HUES48 (cell line): ENCODE measurements around the gene APOBEC3F.

ENCODE experiments used
- H3K27ac ChIP-seq: one replicate; pipeline ENCODE4 v1.7.0; 2013; ENCODE audit warnings: low read depth, low read length, inconsistent platforms
- H3K27me3 ChIP-seq: 2 replicates; pipeline ENCODE4 v1.6.1; 2013; ENCODE audit warnings: mild to moderate bottlenecking, low read length; ENCODE audit not compliant: control insufficient read depth, insufficient read depth
- H3K36me3 ChIP-seq: 2 replicates; pipeline ENCODE4 v1.6.1; 2013; ENCODE audit warnings: low read length; ENCODE audit not compliant: control insufficient read depth, insufficient read depth
- H3K4me1 ChIP-seq: 2 replicates; pipeline ENCODE4 v1.6.1; 2013; ENCODE audit warnings: mild to moderate bottlenecking, low read length; ENCODE audit not compliant: control insufficient read depth, insufficient read depth
- H3K4me3 ChIP-seq: 2 replicates; pipeline ENCODE4 v1.5.1; 2013; ENCODE audit warnings: mild to moderate bottlenecking, low read depth, low read length
- H3K9ac ChIP-seq: 2 replicates; pipeline ENCODE4 v1.6.1; 2013; ENCODE audit warnings: mild to moderate bottlenecking, low read depth, low read length, moderate library complexity
- H3K9me3 ChIP-seq: 2 replicates; pipeline ENCODE4 v1.6.1; 2013; ENCODE audit warnings: low read length; ENCODE audit not compliant: control insufficient read depth, insufficient read depth

Gene APOBEC3F

GRCh38 chr22:39097098-39098020, 56.7 kb downstream of the APOBEC3F start, which contains the start of gene APOBEC3H:
TSS of gene APOBEC3H (plus strand) at chr22:39097244. CDS start at chr22:39100279, 3,035 bp downstream.
- Histone ChIP-seq H3K27me3 (no peaks in the 10 kb centered on the region), H3K27ac (no peak within 1 kb of the TSS), H3K36me3 (no peaks in the 10 kb centered on the region), H3K4me1 (peaks cover 23% of the 10 kb centered on the region; the same call in 1 of the 2 replicates), H3K9ac (no peak within 1 kb of the TSS), H3K4me3 (no peak within 1 kb of the TSS), H3K9me3 (no peaks in the 10 kb centered on the region)

- Histone ChIP-seq H3K27me3 (no peaks in the 10 kb centered on the region), H3K4me1 (peaks cover 23% of the 10 kb centered on the region; the same call in 1 of the 2 replicates), H3K9ac (no peak overlapping the region), H3K9me3 (no peaks in the 10 kb centered on the region), H3K4me3 (no peak overlapping the region), H3K27ac (no peak overlapping the region), H3K36me3 (no peaks in the 10 kb centered on the region)
Measured at GRCh38 chr22:39098026-39098425, 57.4 kb downstream of the APOBEC3F start.

GRCh38 chr22:39098576-39098975, 57.9 kb downstream of the APOBEC3F start:
- peaks cover 23% of the 10 kb centered on the region; the same call in 1 of the 2 replicates for H3K4me1 ChIP-seq

GRCh38 chr22:39101226-39101625, 60.6 kb downstream of the APOBEC3F start:
- no peak overlapping the region for H3K9ac ChIP-seq
- no peaks in the 10 kb centered on the region for H3K27me3 ChIP-seq
- no peak overlapping the region for H3K27ac ChIP-seq
- H3K4me3 ChIP-seq, result no peak overlapping the region
- no peaks in the 10 kb centered on the region for H3K9me3 ChIP-seq
- peaks cover 23% of the 10 kb centered on the region; the same call in 1 of the 2 replicates for H3K4me1 ChIP-seq
- no peaks in the 10 kb centered on the region for H3K36me3 ChIP-seq

More at GRCh38 chr22:39098576-39098975, 57.9 kb downstream of the APOBEC3F start:
- no peaks in the 10 kb centered on the region for H3K9me3 ChIP-seq
- no peaks in the 10 kb centered on the region for H3K36me3 ChIP-seq
- no peaks in the 10 kb centered on the region for H3K27me3 ChIP-seq
- no peak overlapping the region for H3K4me3 ChIP-seq
- H3K9ac ChIP-seq, result no peak overlapping the region
- H3K27ac ChIP-seq, result no peak overlapping the region

GRCh38 chr22:39103431-39103830, 62.8 kb downstream of the APOBEC3F start:
- no peak overlapping the region for H3K27ac ChIP-seq
- peaks cover 8% of the 10 kb centered on the region; the same call in 1 of the 2 replicates for H3K4me1 ChIP-seq
- H3K36me3 ChIP-seq, result no peaks in the 10 kb centered on the region
- H3K9me3 ChIP-seq, result no peaks in the 10 kb centered on the region
- H3K9ac ChIP-seq, result no peak overlapping the region
- H3K27me3 ChIP-seq, result no peaks in the 10 kb centered on the region
- H3K4me3 ChIP-seq, result no peak overlapping the region
